Activated T-cell treated with anti-CD3 and anti-CD28 coated beads for 1 hour (primary cell): Measurements from ENCODE around the gene MBD3.

Experiments used
- DNase-seq: peaks from one replicate; pipeline ENCODE4 v3.0.0-alpha.2; 2020; ENCODE audit warnings: low read depth

Gene MBD3

DNA sequence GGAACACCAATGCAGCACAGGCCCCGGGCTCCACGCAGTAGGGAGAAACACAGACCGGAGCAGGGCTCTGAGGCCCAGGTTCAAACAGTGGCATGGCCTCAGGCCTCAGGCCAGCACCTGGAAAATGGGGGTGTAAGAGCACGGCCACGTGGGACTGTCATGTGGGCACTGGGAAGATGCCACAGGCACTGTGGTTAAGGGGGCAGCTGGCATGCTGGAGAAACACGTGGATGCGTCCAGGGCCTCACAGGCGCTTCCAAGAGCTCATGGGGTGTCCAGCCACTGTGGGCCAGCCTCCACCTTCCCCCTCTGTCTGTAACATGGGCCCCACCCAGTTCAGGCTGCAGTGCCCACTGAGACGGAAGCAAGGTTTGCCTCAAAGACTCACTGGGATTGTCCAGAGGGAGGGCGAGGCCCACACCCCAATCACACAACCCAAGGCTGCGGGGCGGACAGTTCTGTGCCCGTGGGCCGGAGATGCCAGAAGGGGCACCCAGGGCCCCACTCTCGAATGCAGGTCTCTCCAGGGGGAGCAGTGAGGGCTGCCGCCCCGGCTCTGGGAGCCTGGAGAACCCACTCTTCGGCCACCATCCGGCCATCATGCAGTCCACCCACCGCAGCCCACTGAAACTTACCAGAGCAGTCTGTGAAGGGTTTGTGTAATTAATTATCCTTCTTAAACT, 6.3 kb upstream of the MBD3 start:
- no peak for DNase-seq

DNA sequence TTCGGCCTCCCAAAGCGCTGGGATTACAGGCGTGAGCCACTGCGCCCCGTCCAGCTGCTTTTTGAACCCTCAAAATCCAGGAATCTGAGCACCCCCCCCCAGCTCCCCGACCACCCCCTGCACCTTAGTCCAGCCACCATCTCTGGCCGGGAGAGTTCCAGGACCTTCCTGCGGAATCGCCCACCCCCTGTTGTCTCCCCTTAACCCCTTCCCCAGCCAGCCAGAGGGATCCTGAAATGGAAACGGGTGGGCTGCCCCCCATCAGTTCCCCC, 772 bp upstream of the MBD3 start:
- no peak for DNase-seq

DNA sequence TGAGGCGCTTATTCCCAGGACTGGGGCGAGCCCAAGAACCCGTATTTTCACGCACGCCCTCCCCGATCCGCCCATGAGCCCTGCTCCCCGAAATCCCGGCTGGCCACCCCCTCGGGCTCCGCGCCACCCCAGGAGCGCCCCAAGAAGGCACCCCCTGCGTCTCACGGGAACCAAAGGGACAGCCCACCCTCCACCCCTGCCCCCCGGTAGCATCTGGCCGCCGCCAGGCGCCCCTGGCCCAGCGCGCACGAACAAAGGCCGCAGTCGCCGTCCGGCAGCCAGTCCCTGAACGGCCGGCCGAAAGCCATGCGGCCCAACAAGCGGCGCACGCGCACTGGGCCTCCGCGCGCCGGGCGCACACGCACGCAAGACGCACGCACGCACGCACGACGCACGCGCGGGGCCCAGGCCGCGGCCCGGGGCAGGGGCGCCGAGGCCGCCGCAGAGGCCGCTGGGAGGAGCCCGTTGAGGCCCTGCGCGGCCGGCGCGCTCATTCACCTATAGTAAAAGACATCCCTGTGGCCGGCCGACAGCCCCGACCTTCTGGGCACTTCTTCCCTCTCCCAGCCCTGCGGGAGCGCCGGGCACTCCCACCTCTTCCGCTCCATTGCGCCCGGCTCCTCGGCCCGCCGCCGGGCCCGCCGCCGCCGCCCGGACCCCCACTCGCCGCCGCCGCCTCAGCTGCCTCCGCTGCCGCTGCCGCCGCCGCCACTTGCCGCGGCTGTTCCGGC, 476 bp downstream of the MBD3 start:
- peak; percentile 80 for DNase-seq

DNA sequence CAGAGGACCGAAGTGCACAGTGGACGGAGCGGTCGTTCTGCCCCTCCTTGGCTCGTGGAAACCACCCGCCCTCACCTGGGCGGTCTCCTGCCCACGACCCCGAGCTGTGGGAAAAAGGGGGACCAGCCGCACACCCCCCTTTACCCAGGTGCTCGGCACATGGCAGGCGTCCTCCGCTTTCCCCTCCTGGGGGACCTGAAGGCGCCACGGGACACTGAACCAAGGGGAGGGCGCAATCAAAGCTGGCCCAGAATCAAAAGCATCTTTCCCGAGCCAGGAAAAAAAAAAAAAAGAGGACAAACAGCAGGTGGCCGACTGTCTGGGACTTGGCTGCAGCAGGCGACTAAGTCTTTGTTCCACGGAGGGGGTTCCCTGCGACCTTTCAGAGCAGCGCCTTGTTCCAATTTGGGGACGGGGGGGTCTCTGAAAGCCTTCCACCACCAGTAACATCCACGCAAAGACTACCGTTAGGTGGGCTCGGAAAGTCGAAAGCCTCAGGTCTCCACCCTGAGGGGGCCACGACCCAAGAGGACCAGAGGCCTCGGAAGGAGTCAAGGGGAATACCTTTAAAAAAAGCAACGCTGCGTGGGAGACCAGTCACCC, 1.1 kb downstream of the MBD3 start:
- DNase-seq: no peak

DNA sequence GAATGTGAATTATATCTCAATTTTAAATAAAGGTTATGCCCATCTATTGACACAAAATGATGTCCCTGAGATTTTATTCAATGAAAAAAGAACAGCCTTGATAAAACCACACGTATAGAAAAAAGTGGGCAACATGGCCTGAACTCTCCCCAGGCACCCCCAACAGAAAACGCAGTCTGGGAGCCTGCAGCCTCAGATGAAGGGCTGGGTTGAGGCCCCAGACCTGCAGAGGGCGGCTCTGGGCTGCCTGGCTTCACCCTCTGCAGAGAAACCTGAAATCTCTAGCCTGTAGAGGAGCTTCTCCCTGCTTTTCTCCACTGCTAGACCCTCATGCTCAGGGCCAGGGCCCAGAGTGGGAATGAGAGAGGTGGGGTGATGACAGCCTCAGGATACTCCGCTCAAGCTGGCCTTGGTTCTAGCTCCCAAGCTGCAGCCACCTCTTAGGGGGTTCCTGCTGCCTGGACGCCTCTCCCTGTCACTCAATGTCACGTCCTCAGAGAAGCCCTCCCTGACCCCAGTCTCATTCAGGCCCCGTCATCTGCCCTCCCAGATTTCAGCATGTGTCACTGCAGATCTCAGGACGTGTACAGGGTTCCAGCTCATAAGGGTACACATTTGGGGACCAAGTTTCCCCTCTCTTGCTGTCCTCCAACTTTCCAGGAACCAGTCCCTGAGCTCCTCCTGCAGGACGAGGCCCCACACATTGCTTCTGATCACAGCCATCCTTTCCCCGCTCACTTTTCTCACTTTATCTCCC, 1.8 kb downstream of the MBD3 start:
- DNase-seq: no peak

DNA sequence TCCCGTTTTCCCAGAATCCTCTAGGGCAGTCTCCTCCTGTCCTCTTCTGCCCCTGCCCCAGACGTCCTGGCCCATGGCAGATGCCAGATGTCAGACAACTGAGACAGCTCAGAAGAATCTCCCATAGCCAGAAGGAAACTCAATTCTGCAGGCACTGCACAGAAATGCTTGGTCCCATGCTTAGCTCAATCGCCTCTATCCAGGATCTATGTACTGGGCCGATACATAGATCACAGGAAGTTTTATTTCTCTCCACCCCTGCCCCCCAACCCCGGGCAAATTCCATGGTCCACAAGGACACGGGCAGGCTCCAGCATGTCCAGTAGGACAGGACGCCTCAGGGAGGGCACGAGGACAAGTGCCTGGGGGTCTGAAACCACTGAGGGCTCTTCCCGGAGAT, 4.8 kb downstream of the MBD3 start:
- DNase-seq: no peak

DNA sequence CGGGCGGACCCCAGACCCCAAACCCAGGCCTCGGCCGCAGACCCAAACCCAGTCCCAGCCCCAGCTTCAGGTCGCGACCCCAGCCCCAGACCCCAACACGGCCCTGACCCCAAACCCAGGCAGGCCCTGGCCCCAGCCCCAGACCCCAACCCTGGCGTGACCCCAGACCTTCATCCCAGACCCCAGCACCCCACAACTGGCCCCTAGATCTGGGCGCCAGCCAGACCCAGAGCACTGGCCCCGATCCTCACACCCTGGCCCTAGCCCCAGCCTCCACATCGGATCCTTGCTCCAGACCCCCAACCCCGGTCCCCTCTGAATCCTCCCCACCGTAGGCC, 7.5 kb downstream of the MBD3 start:
- no peak for DNase-seq

DNA sequence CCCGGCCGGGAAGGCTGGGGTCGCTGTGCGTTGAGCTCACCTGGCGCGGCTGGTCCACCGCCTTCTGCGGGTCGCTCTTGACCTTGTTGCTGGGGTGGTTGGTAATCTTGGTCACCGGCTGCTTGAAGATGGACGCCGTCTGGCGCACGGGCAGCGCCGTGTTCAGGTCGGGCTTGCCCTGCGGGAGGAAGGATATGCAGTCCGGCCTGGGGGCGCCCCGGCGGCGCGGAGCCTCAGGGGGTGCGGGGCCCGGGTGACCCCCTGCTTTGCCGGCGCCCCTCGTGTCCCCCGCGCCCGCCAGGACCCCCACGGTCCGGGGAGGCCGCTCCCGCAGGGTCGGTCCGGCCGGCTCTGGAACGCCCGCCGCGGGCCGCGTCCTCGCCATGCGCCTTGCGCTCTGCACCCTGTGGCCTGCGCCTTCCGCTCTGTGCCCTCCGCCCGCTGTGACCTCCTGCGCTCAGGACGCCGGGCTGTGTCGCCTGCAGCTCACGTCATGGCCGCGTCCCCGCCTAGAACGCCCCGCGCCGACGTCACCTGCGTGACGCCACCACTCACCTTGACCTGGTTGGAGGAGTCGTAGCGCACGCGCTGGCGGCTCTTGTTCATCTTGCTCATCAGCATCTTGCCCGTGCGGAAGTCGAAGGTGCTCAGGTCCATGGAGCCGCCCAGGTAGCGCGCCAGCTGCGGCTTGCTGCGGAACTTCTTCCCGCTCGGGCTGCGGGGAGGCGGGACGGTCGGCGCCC, 8.0 kb downstream of the MBD3 start:
- no peak for DNase-seq

DNA sequence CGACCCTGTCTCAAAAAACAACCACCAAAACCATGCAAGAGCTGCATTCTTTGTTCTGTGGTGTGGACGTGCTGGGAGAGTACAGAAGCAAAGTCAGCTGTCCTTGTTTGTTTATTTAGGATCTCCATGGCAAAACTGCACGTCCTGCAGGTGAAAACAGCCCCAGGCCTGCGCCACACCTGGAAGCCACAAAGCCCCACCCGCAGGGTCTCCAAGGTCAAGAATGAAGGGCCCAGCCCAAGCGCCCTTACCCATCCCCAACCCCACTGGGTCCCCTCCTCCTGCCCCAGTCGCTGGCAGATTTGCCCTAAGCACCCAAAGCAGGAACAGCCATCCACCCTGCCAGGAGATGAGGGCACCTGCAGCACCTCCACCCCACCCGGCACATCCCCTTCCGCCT, 10.5 kb downstream of the MBD3 start:
- DNase-seq: no peak

DNA sequence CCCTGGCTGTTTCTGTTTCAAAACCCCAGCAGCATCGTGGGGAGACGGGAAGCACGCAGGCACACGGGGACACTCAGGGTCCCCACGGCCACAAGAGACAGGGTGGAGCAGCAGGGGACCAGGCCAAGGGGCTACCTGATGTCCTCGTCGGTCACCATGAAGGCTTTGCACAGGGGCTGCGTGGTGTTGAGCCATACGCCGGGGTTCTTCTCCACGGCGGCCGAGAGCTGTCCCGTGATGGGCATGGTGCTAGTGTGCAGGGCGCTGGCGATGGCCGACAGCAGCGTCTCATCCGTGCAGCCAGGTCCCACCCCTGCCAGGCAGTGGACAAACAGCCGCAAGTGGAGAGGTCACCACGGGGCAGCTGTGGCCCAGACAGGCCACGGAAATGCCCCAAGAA, 11.7 kb downstream of the MBD3 start:
- no peak for DNase-seq

DNA sequence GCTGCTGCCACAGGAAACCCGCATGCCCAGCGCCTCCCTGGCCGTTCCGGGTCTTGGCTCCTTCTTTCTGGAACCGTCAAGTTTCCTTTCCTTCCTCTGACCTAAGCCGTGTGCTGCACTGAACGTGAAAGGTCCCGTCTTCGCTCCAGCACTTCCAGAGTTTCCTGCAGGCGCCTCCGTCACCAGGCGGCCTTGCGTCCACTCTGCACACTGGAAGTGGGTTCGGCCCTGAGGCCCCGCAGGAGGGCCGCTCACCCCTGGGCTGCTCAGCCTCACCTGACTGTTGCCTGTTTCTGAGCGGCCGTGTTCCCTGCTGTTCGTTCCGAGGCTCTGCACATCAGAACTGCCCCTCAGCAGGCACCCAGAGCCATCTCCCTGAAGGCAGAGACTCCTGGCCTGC, 12.3 kb downstream of the MBD3 start:
- no peak for DNase-seq

DNA sequence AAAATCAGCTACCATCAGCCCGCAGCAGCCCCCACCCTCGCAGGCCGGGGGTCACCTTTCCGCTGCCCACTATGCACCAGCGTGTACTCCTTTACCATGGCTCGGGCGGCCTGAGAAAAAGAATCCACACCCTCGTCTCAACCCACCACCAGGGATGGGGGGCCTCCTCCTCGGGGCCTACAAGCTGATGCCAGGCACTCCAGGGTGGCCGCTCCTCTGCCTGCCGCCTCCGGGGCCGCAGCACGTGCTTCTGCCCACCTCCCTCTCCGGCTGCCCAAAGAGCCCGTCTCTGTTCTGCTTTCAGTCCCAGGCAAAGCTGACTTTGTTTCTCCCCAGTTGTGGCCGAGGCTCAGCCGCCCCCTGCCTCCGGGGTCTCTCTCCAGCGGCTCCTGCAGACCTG, 13.4 kb downstream of the MBD3 start:
- no peak for DNase-seq

DNA sequence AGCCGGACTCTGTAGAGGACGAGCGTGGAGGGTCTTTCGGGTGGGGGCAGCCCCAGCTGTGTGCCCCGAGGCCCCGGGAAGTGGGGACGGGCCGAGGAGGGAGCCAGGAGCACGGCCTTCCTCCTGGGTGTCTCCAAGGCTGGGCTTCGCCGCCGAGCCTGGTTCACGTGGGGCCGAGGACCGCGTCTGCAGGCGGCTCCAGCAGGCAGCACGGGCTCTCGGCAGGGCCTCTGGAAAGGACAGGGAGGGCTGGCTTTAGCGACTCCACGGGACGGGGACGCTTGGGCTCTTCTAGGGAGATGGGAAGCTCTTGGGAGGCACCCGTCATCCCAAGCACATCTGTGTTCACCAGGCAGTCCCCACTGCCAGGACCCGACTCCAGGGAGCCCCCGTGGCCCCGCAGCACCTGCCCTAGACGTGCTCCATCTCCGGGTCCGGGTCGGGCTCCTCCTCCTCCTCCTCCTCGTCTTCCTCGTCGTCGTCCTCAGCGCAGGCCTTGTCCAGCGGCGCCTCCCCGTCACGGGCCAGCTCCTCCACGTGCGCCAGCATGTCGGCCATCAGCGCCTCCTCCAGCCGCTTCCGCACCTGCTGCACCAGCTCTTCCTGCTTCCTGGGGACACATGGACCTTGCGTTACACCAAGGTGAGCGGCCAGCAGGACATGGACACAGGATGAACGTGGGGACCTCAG, 14.6 kb downstream of the MBD3 start:
- DNase-seq: no peak

DNA sequence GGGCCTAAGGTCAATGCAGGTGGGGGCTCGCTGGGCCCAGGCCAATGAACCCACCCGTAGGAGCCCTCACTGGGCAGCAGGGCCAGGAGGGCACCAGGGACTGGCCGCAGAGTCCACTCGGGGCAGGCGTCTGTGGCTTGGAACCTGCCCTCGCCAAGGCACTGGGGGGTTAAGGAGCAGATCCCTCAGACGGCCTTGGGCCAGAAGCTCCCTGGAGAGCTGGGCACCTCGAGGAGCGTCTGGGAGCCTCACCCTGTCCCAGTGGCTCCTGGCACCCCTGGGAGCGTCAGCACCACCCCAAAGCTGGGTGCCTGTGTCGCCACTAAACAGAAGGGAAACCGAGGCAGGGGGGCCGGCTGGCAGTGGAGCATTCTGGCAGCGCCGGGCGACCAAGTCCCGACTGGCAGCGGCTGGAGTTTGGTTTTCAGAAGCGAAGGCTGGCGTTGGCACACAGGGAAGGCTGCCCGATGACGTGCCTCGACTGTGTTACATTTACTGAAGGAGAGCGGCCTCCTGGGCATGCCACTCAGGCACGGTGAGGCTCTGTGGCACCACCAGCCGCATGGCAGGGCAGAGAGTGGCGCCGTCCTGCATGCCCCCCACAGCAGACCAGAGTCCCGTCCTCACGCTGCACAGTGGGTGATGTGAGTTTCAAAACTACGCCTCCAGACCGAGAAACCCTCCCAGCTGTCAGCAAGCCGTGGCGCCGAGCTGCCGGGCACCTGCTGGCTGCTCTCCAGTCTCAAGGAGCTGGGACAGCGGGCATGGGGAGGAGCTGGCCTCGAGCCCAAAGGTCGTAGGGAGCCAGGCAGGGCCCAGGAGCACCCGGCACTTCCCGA, 15.4 kb downstream of the MBD3 start:
- no peak for DNase-seq

DNA sequence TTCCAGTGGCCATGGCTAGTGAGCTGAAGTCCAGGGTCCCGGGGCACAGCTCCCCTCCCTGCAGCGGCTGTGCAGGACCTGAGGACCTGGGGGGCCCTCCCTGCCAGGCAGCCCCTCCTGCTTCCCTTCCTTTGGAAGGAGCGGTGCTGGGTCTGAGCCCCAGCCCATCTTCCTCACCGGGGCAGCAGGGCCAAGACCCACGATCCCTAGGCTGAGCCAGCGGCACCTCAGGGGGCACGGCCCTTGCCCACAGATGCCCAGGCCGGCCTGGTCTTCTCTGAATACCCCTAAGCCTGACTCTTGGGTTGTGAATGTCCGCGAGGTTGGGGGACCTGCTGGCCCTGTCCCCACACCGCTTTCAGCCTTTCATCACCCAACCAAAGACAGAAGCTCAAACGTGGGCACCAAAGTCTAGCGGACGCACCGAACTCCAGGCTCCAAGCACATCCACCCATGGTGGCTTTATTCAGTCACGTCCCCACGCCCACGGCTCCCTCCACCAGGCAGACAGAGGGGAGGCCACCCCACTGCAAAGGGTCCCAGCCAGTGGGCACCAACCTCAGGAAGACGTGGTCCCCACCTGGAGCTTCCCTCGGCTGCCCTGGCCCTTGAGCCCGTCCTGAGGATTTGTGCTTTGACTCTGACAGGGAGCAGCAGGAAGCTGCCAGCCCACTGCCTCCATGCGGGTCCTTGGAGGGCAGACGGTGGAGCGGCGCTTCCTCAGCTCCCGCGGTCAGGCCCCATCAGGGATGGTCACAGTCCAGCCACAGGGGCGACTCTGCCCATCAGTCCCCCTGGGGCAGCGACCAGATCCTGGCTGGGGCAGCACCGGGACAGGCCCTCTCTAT, 16.2 kb downstream of the MBD3 start:
- DNase-seq: no peak

DNA sequence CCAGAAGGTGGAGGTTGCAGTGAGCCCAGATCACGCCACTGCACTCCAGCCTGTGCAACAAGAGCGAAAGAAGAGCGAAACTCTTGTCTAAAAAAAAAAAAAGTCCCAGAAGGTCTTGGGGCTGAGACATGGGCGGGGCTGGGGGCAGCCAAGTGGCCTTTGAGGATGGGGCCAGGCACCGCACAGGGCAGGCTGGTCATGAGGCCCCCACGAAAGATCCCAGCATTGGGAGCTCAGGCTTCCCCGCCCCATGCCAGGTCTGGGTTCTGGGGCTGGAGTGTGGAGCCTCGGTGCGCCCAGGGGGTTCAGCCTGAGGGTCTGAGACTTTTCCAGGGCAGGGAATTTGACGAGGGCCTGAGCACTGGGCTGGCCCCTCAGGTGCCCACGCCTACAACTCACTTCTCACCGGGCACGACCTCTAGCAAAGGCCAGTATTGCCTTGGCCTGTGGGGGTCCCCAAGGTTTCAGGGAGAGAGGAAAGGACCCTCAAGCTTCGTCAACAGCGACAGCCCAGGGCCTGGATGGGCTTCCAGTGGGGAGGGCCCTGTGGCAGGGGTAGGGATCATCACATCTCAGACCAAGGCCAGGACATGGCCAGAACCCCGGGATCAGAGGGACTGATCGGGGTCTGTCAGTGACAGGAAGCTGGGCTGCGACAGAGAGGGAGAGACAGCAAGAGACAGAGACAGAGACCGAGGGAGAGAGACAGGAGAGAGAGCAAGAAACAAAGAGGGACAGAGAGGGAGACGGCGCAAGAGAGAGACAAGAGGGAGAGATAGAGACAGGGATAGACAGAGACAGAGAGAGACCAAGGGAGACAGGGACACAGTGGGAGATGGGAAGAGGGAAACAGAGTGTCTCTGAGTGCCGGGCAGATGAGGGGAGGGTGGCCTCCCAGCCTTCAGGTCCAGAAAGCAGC, 17.1 kb downstream of the MBD3 start:
- no peak for DNase-seq

DNA sequence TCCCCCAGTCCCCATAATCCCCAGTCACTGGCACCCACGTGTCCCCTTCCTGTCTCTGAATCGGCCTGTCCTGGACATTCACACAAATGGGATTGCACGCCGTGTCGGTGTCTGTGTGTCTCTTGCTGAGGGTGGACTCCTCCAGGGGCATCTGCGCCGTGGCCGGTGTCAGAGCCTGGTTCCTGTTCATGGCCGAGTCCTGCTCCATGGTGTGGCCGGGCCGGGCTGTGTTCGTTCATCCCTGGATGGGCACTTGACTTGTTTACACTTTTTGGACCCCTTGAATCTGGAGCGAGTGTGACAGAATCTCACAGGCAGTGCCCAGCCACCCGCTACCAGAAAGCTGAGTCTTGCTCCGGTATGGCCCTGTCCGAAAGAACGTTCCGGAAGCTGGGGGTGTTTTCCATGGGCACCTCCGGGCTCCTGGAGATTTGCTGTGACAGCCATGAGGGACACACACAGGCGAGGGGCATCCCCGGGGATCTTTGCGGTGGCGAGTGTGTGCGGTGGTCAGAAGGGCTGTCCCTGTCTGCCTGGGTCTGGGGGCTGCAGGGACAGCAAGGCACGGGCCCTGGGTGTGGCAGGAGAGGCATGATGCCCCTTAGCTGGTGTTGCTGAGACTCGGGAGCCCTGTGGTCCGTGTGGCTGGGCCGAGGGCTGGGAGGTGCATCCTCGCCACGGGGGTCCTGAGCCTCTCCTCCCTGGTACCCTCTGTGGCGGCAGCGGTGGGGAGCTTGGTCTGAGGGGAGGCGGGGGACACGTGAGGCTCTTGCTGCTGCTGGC, 18.1 kb downstream of the MBD3 start:
- no peak for DNase-seq

DNA sequence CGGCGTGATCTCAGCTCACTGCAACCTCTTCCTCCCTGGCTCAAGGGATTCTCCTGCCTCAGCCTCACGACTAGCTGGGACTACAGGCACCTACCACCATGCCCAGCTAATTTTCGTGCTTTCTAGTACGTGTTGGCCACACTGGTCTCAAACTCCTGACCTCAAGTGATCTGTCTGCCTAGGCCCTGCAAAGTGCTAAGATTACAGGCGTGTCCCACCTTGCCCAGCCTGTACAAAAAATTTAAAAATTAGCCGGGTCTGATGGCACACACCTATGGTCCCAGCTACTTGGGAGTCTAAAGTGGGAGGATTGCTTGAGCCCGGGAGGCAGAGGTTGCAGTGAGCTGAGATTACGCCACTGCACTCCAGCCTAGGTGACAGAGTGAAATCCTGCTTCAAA, 19.9 kb downstream of the MBD3 start:
- DNase-seq: no peak
